Stimulated activated CD8-positive, alpha-beta memory T cell treated with anti-CD3 and anti-CD28 coated beads, Interleukin-15, amount 100 ng/mL, for 4 hours (primary cell): ENCODE results near the gene DCAF10.
"Not testable (repeated sequence)": the region's sequence is repeated elsewhere in the genome, so short reads cannot be mapped to it uniquely, and the experiment has no call there.

ENCODE experiments used
- DNase-seq, 2 donors: peaks; one replicate each; pipeline ENCODE4 v3.0.0-alpha.2; 2020; ENCODE audit warnings: low read depth in 2 of 2

The DCAF10 gene

GRCh38 chr9:37909326-37909725 is 108.7 kb downstream of the DCAF10 start:
- DNase-seq, result no peak

- not testable (repeated sequence) for DNase-seq
Observed at GRCh38 chr9:37909836-37910235, 109.2 kb downstream of the DCAF10 start.

GRCh38 chr9:37910271-37910670 is 109.7 kb downstream of the DCAF10 start:
- DNase-seq, result no peak

- DNase-seq, result no peak
Observed at GRCh38 chr9:37911271-37911681, 110.7 kb downstream of the DCAF10 start.

- DNase-seq, result peak; percentile 48 to 53
Observed at GRCh38 chr9:37913480-37914153, 113.0 kb downstream of the DCAF10 start.

GRCh38 chr9:37914154-37914551 is 113.6 kb downstream of the DCAF10 start:
- DNase-seq, result no peak

GRCh38 chr9:37914701-37915358 is 114.2 kb downstream of the DCAF10 start:
- no peak for DNase-seq

GRCh38 chr9:37915911-37916470 is 115.4 kb downstream of the DCAF10 start:
- no peak for DNase-seq

- DNase-seq, result no peak
Observed at GRCh38 chr9:37916471-37917312, 116.1 kb downstream of the DCAF10 start.
